IPS DF 19.7 (cell line): ENCODE data around the gene CXorf66.
"Not testable (repeated sequence)": the region's sequence is repeated elsewhere in the genome, so short reads cannot be mapped to it uniquely, and the experiment has no call there.

Experiments used
- DNase-seq: peaks from one replicate; pipeline ENCODE4 v3.0.0-alpha.2; 2013; ENCODE audit warnings: low read depth, low spot score

The CXorf66 gene, protein sequence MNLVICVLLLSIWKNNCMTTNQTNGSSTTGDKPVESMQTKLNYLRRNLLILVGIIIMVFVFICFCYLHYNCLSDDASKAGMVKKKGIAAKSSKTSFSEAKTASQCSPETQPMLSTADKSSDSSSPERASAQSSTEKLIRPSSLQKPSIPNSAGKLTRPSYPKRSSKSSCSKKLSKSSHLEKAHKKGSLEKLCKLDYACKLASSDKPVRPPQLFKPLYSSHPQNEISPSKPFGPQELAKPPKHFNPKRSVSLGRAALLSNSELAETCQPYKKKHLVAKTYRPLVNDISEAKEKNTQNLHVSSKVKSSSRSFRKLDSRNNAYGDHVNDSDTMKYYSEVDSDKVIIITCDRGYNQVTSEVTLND

DNA sequence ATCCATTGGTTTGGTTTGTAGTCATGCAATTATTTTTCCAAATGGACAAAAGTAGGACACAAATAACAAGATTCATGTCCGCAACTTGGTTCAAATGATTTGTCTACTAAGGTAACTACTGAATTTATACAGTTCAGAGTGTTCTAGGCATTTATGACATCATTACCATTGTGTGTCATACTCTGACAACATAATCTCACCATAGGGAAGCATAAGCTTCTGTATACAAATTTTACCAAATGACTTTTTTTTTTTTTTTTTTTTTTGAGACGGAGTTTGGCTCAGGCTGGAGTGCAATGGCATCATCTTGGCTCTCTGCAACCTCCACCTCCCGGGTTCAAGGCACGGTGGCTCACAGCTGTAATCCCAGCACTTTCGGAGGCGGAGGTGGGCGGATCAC is at the start of gene CXorf66:
Gene CXorf66, minus strand, starts transcription at position 101 of the 400 bp plus-strand sequence. Its CDS starts 25 bp downstream, at position 76.
- DNase-seq: no peak

DNA sequence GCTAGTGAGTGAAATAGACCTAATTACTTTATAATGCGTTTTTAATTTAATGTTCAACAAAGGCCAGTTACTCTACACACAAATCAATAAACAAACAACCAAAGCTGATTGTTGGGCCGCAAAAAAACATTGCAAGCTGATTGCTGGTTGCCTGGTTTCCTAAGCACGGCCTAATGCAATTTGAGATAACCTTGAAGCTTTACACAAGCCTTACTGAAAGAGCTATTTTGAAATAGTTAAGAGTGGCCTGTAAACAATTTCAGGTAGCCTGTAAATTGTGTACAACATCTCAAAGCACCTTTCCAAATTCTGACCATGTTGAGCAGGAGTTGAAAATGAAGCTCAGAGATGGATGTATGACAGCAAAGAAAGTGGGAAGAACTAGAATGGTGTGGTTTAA is 17.5 kb upstream of the CXorf66 start:
- no peak for DNase-seq

DNA sequence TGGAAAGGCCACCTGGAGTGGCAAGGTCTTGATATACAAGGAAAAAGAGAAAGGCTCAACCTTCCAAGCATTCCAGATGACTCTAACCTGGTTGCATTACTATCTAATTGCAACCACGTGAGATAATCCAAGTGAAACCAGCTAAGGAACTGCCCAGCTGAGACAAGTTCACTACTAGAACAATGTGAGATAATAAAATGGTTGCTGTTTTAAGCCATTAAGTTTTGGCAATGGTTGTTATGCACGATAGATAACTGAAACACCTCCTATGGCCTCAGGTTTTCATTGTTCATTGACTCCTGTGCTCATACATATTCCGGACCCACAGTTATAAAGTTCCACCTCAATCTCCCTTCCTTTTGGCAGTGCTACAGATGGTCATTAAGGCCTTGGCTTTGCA is 9.2 kb upstream of the CXorf66 start:
- no peak for DNase-seq

DNA sequence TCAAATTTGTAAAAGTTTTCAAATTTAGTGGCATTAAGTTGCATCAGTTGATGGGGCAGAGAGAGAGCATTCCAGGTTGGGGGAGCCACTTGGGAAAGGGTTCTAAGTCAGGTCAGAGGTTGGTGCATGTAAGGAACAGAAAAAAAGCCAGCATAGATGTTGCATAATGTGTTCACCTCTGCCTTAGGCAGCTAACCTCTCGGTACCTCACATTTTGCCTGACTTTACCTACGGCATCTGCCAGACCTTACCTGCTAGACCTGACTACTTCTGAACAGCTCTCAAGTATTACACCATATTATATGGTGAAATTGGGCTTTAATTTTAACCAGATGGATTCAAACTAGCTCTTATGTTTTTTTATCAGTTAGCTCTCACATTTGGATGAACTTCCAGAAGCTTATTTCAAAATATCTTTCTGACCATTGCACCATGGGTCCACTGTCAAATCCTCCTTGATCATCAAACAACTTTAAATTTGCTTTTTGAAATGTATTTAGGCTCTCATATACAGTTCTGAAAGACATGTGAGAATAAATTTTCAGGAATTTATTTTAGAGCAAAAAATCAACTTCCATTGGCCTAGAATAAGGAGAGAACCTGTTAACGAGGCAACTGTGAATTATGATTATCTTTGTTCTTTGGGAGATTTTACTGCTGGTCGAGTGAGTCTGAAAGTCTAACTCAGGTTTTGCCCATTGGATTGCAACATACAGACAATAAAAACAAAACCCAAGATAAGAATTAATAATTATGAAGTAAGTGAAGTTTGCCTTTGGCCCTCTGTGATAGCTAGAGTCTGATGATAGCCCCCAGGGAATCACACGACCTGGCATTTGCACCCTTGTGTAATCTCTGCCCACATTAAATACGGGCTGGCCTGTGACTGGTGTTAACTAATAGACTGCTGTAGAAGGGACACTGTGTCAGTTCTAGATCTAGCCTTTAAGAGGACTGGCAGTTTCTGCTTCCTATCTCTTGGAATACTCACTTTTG is 7.6 kb upstream of the CXorf66 start:
- no peak for DNase-seq

DNA sequence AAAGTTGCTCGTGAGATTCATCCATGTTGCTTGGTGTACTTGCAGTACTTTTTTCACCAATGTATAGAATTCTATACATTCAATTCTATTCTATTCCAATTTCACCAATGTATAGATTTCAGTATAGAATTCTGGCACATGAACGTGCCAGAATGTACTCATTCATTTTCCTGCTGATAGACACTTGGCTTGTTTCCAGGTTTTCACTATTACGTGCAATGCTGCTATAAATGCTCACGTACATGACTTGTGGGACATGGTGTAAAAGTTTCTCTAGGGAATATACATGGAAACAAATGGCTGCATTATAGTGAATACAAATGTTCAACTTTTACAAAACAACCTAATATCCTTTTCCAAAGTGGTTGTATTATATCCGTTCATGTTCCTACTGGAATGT is 6.8 kb upstream of the CXorf66 start:
- no peak for DNase-seq

DNA sequence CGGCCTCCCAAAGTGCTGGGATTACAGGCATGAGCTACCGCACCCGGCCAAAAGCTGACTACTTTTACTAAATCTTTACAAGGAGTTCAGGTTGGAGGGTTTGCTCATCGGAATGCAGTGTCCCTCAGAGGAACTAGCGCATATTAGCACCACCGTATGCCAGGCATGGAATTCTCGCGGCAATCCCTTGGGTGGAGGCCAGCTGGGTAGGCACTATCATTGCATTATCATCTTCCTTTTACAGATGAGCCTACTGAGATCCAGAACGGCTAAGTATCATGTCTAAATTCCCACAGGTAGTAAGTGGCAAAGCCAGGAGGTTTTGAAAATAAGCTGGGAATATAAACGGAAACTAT is 6.1 kb upstream of the CXorf66 start:
- DNase-seq: no peak

DNA sequence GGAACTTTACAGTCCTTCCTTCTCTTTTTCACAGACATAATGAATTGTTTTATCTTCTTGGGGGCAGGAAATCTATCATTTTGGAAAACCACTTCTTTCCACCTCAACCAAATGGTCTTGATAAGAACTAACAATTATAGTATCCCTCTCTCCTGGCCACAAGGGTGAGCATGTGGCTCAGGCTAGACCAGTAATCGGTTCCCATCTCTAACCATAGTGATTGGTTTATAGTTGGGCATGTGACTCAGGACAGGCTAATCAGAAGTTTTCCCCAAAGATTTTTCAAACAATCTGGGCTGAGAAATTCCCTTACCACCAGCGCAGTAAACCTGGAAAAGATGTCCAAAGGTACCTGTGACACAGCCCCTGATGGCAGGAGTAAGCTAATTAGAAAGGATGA is 4.0 kb upstream of the CXorf66 start:
- no peak for DNase-seq

DNA sequence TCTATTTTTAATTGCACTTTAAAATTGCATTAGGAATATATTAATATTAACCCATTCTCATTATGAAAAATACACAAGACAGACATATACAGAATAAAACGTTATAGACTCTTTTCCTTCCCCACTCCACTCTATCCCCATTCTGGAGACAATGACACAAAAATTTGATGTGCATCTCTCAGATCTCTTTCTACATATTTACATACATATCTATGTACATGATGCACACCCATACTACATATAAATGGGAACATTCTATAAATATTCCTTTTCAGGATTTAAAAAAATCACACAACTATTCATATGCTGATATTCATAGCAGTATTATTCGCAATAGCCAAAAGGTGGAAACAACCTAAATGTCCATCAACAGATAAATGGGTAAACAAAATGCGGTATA is 2.4 kb upstream of the CXorf66 start:
- DNase-seq: no peak

DNA sequence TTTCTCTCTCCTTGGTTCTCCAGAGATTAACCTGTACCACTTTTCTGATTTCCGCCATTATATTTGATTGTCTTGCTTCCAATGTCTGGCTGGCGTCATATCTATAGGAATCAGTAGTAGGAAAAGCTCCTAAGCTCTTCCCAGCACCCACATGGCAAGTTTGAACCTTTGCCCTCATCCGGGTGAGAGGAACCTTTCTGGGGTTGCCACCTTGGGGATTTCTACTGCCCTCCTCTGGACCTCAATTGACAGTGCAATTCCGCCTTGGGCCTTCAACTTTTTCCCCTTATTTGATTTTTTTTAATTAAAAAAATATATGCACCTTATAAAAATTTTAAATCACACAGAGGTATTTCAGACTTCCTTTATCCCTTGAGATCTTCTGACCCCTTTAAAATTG is 2.0 kb upstream of the CXorf66 start:
- DNase-seq: no peak

DNA sequence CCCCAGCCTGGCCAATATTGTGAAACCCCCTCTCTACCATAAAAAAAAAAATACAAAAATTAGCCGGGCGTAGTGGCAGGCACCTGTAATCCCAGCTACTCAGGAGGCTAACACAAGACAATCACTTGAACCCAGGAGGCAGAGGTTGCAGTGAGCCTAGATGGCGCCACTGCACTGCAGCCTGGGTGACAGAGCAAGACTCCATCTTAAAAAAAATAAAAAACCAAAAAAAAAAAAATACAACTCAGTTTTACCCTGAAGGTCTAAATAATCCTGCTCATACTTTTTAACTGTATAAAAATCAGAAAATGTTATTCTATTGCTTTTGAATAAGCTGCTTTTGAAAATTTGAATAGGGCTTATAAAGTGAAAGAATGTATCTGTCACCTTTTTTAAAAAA is 838 bp upstream of the CXorf66 start:
- not testable (repeated sequence) for DNase-seq

DNA sequence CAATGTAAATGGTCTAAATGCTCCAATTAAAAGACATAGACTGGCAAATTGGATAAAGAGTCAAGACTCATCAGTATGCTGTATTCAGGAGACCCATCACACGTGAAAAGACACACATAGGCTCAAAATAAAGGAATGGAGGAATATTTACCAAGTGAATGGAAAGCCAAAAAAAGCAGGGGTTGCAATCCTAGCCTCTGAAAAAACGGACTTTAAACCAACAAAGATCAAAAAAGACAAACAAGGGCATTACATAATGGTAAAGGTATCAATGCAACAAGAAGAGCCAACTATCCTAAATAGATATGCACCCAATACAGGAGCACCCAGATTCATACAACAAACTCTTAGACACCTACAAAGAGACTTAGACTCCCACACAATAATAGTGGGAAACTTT is 4.2 kb downstream of the CXorf66 start:
- not testable (repeated sequence) for DNase-seq

DNA sequence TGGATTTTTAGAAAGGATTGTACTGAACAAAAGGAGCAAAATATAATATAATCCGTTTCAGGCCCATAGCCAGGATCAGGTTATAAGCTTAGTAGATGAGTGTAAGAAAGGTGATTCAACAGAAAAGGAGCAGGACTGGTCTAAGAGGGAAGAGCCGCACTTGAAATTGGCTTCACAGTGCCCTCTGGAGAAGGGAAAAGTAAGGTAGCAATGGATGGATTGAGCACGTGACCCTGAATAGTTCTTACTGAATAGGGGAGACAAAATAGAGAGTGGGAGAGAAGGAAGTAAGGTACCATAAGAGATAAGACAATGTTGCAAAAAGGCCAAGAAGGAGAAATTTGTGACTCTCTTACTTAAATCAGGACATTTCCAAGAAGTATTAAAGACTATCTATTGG is 15.6 kb downstream of the CXorf66 start:
- DNase-seq: no peak

DNA sequence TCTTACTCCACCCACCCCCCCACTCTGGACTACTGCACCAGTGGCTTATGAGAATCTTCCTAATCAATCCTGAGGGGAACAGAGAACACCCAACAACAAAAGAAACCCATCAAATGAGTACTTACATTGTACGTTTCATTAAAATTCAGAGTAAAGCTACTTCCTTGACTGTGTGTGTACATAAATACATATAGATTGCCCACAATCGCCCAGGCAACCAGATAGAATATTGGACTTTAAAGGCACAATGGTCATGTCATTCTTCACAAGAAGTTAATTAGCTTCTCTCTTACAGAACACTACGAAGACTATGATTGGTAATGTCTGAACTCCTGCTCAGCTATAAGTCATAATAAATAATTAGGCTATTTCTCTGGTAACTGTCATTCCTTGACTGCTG is 20.2 kb downstream of the CXorf66 start:
- DNase-seq: no peak

DNA sequence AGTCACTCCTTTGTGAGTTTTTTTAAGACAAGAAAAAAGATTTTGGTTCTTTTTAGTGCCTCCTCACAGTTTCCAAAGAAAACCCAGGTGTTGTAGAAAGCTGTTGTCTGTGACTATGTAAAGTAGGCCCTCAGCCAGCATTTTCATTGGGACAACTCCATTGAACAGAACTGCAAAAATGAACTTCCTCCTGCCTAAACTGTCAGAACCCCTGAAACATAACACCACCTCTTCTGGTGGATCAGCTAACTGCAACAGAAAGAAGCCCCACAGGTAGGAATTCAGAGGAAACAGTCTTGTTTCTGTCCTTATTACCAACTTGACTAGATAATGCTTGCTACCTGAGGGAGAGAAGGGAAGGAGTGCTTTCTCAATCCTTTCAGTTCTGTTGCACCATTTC is 29.1 kb downstream of the CXorf66 start:
- DNase-seq: no peak

DNA sequence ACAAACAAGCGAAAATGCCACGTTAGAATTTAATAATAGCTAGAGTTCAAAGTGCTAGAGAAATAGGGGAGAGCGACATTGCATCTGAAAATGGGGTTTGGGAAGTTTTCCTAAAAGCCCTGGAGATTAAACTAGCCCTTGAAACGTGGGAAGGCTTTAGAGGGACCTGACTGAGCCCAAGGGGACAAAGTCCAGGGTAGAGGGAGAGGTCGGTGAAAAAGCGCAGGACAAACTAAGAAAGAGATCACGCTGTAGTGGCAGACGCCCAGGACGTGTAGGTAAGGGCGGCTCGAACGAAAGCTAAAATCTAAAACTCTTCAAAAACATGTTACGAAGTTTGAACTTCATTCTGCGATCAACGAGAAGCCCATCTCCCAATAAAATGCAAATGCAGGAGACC is 31.4 kb downstream of the CXorf66 start:
- no peak for DNase-seq

DNA sequence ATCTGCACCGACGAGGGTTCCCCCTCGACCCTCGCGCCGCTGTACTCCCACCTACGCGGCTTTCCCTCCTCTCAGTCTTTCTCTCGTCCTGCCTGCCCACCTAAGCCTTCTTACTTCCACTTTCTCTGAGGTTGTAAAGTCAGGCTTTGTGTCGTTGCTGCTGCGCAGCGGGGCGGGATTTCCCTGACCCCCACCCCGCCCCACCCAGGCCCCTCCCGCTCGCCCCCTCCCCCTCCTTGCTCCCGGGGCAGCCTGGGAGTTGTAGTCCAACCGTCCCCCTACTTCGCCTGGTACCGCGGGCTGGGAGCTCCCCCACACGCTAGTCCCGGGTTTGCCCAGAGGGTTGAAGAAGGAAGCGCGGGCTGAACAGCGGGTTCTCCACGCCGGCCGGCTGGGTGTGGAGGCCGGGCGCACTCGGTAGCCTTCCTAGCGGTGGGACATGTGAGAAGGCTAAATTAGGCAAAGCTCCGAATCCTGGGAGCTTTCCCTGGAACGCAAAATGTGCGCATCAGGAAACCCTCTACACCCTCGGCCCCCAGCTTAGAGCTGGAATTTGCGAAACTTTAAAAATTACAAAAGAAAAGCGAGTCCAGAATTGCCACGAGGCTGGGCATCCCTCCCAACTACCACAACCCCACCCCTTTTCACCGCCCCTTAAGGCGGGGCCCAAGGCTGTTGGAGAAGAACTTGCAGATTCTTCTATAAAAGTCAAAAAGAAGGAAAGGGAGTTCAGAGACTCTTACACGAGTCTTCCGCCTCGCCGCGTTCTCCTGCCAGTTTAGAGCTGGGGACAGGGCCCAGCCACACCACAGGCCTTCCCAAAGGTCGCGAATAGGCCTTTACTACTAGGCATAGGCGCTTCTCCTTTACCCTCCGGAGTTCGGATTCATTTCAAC is 32.2 kb downstream of the CXorf66 start, which contains the start of gene ATP11C:
Gene ATP11C, minus strand, starts transcription at position 153 of the 896 bp plus-strand sequence. CDS start 1,011 bp downstream, outside the sequence.
- DNase-seq: no peak

DNA sequence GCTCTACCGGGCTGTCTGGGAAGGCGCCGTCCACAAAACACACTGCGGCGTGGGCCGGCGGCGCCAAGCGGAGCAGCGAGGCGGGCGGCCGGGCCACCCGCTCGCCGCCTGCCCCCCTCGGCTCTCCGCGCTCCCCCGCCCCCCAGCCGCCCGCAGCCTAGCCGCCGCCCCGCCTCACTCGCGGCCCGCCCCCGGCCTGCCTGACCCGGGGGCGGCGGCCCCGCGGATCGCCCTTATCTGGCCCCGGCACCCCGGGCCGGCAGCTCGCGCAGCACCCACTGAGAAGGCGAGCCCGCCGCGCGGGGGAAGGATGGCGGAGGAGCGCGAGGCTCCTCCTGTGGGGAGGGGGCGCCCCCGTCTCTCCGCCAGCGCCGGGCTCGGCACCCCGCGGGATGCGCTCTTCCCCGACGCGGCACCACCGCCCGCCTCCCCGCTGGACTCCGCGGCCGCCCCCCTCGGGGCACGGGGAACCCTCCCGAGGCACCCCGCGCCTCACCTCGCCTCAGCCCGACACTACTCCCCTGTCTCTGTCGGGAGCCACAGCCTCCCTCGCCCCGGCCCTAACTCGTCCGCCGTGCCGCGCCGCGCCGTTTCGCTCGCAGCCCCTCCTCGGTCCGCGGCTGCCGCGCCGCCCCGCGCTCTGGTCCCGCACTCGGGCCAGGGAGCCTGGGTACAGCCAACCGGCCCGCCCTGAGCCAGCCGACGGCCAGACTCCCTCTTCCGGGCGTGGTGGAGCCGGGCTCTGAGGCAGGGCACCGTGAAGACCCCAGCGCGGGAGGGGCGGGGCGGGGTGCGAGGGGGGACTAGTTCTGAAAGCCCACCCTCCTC is 33.0 kb downstream of the CXorf66 start:
- DNase-seq: no peak

DNA sequence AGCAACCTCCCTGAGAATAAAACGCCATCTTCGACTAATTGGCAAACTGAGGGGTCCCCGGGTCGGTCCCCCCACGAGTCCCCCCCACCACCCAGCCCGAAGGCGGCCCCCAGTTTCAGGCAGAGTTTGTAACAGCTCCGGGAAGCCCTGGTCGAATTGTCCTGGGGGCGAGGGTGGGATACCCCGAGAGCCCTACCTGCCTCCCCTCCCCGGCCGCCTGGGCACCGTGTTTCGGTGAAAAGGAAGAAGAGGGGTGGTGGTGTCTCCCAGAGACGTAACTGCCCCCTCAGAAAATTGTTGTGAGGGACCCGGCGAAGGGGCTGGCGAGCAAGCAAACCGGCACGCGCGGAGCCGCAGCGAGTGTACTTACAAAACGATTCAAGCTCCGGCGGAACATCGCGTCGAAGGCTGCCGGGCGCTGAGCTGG is 33.7 kb downstream of the CXorf66 start:
- DNase-seq: no peak

DNA sequence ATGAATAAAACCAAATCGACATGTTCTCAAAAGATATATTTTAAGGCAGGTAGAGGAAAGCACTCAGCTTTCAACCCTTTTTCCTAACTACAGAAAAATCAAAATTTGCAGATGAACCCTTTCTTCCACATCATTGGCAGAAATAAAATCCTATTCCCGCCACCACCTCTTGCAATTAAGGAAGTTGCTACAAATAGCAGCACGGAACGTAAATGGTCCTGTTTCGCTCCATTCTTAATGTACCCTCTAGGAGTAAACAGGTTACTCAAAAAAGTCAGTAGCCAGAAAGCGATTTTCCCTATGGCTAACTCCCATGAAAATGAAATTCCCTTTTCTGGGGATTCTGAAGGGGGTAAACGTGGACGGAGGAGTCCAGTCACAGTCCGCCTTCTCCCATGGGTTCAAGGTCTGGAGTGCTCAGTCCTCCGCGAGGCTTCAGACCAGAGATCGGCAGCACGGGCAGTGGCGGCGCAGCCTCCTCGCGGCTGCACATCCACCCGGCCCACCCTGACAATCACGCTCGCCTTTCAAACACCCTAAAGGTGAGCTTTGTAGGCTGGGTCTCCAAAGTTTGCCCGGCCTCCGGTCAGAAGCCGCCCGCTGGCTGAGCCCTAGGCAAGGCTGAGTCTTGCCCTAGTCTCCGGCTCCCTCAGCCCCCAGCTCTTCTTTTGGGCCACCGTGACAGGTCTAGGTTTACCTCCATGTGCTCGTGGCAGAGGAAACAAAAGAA is 34.2 kb downstream of the CXorf66 start:
- DNase-seq: no peak

DNA sequence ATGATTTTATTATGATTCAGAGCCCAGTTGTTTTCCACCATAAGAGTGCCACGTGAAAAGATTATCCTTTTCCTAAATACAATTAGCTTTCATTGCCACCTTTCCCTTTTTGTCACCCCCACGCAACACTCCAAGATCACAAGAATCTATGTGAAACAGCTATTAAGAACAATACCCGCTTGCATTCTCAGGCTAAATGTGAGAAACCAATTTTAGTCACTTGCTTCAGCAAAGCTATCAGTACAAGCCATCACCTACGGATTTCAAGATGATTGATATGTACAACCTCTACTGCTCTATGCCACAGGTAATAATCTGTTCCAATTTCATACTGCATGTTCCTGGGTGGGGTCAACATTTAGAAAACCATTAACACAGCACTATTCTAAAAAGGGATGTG is 34.9 kb downstream of the CXorf66 start:
- DNase-seq: no peak
